Measurements from ENCODE around the gene NAMPT.

NAMPT gene

GRCh38 chr7:106273009-106273668, 11.6 kb downstream of the NAMPT start:
- no peak for DNase-seq (ENCODE audit: low read depth in 3 of 3)

GRCh38 chr7:106270122-106270977, 14.4 kb downstream of the NAMPT start:
- no peak for DNase-seq (ENCODE audit: low read depth in 3 of 3)

- DNase-seq (ENCODE audit: low read depth in 3 of 3), result no peak
Observed at GRCh38 chr7:106269254-106269961, 15.4 kb downstream of the NAMPT start.

GRCh38 chr7:106265133-106265532, 19.6 kb downstream of the NAMPT start:
- no peak for DNase-seq (ENCODE audit: low read depth in 3 of 3)

- no peak for DNase-seq (ENCODE audit: low read depth in 3 of 3)
Observed at GRCh38 chr7:106262221-106262881, 22.4 kb downstream of the NAMPT start.

GRCh38 chr7:106260136-106260561, 24.6 kb downstream of the NAMPT start:
- DNase-seq (ENCODE audit: low read depth in 3 of 3), result no peak

GRCh38 chr7:106258789-106259188, 26.0 kb downstream of the NAMPT start:
- no peak for DNase-seq (ENCODE audit: low read depth in 3 of 3)

- DNase-seq (ENCODE audit: low read depth in 3 of 3), result no peak
Observed at GRCh38 chr7:106257752-106258151, 27.0 kb downstream of the NAMPT start.

- DNase-seq (ENCODE audit: low read depth in 3 of 3), result no peak
Observed at GRCh38 chr7:106256144-106256543, 28.6 kb downstream of the NAMPT start.

GRCh38 chr7:106255246-106255645, 29.5 kb downstream of the NAMPT start:
- DNase-seq (ENCODE audit: low read depth in 3 of 3), result no peak

- DNase-seq (ENCODE audit: low read depth in 3 of 3), result no peak
Observed at GRCh38 chr7:106254525-106255116, 30.2 kb downstream of the NAMPT start.

- DNase-seq (ENCODE audit: low read depth in 3 of 3), result no peak
Observed at GRCh38 chr7:106252568-106252967, 32.2 kb downstream of the NAMPT start.

- DNase-seq (ENCODE audit: low read depth in 3 of 3), result no peak
Observed at GRCh38 chr7:106249488-106249887, 35.3 kb downstream of the NAMPT start.

GRCh38 chr7:106248600-106248999, 36.2 kb downstream of the NAMPT start:
- DNase-seq (ENCODE audit: low read depth in 3 of 3), result no peak

GRCh38 chr7:106247841-106248240, 36.9 kb downstream of the NAMPT start:
- DNase-seq (ENCODE audit: low read depth in 3 of 3), result no peak

- no peak for DNase-seq (ENCODE audit: low read depth in 3 of 3)
Observed at GRCh38 chr7:106246902-106247711, 37.7 kb downstream of the NAMPT start.

- no peak for DNase-seq (ENCODE audit: low read depth in 3 of 3)
Observed at GRCh38 chr7:106243893-106244292, 40.9 kb downstream of the NAMPT start.

GRCh38 chr7:106239406-106239805, 45.4 kb downstream of the NAMPT start:
- DNase-seq (ENCODE audit: low read depth in 3 of 3), result no peak

GRCh38 chr7:106238830-106239229, 46.0 kb downstream of the NAMPT start:
- DNase-seq (ENCODE audit: low read depth in 3 of 3), result no peak

- no peak for DNase-seq (ENCODE audit: low read depth in 3 of 3)
Observed at GRCh38 chr7:106236065-106236464, 48.7 kb downstream of the NAMPT start.

- no peak for DNase-seq (ENCODE audit: low read depth in 3 of 3)
Observed at GRCh38 chr7:106234425-106234824, 50.4 kb downstream of the NAMPT start.
